CD4-positive, alpha-beta T cell treated with Interferon alpha-2 for 1 hour (primary cell): Measurements from ENCODE around the gene KRT82.
A peak's percentile ranks its signal among the peaks of the same experiment; 100 is the strongest.

Experiments
- DNase-seq, 2 donors: peaks; one replicate each; pipeline ENCODE4 v3.0.0-alpha.2; 2020 to 2022

KRT82 gene

GRCh38 chr12:52404951-52405350 is 1.2 kb downstream of the KRT82 start:
- DNase-seq, result no peak

DNA sequence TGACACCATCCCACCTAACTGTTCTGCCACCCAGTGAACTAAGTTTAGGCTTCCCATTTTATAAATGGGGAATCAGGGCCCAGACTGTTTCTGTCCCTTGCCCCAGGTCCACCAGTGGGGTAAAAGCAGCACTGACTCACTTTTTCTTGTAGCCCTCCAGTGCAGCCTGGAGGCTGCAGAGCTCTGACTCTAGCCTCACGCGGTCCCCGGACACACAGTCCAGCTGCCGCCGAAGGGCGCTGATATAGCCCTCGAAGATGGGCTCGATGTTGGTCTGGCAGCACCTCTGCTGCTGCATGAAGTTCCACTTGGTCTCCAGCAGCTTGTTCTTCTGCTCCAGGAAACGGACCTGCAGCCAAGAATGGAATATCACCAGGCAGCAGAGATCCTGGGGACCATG is 2.6 kb downstream of the KRT82 start:
- DNase-seq, result no peak

DNA sequence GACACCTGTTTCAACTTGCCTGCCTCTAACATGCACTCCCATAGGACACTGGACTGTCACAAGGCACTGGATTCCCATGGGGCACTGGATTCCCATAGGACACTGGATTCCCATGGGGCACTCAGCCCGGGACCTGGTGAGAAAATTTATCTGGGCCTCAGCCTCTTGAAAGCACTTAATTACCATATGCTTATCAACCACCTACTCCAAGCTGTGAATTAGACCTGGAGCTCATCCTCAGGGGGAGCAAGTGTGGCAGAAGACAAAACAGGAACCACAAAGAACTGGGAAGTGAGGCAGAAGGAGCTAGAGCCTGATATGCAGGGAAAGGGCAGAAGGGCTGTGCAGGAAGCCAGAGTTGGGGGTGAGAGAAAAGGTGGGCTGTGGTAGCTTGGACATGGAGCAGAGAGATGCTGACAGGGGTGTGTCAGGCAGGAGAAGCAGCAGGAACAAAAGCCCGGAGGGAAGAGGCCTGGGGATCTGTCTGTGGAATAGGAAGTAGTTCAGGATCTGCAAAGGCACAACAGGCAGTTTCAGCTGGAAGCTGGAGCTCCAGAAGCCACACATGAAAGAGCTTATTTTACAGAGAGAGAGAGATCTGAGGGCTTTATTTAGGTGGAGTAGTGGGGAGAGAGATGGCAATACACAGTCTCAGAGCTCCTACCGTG is 3.1 kb downstream of the KRT82 start:
- DNase-seq, result no peak

- DNase-seq, result no peak
These were observed 3.8 kb downstream of the KRT82 start for GRCh38 chr12:52402377-52402776.

- no peak for DNase-seq
These were observed 4.2 kb downstream of the KRT82 start for GRCh38 chr12:52401926-52402325.

DNA sequence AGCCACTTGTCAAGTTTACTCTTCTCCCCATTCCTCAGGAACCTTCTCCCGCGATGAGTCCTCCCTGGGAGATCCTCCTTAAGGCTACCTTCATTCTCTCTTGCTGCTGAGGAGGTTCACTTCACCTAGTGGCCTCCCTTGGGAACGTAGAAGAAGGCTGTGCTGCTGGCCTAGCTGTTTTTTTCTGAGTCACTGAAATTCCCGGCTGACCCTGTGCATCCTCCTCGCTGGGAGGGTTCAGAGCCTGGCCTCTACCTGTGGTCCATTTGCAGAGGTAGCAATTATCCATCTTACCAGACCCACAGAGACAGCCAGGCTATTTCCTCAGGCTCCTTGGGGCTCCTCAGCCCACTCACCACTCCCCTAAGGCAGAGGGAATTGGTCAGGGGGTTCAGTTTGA is 4.6 kb downstream of the KRT82 start:
- DNase-seq, result no peak

- no peak for DNase-seq
These were observed 5.2 kb downstream of the KRT82 start for GRCh38 chr12:52400906-52401305.

DNA sequence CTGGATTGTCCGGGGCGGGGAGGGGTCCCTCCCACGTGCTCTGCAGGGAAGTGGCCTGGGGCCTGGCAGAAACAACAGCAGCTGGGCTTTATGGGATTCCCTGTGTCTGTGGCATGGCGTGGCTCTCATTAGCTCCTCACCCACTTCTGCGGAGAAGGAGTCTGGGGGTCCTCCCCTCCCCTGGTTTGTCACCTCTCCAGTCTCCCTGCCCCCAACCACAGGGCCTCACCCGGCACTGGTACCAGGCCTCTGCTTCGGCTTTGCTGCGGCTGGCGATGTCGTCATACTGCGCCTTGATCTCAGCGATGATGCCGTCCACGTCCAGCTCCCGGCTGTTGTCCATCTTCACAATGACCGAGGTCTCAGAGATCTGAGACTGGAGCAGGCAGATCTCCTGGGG is 6.4 kb downstream of the KRT82 start:
- no peak for DNase-seq

GRCh38 chr12:52398176-52398575 is 8.0 kb downstream of the KRT82 start:
- no peak for DNase-seq

GRCh38 chr12:52396656-52397055 is 9.5 kb downstream of the KRT82 start:
- DNase-seq, result no peak

DNA sequence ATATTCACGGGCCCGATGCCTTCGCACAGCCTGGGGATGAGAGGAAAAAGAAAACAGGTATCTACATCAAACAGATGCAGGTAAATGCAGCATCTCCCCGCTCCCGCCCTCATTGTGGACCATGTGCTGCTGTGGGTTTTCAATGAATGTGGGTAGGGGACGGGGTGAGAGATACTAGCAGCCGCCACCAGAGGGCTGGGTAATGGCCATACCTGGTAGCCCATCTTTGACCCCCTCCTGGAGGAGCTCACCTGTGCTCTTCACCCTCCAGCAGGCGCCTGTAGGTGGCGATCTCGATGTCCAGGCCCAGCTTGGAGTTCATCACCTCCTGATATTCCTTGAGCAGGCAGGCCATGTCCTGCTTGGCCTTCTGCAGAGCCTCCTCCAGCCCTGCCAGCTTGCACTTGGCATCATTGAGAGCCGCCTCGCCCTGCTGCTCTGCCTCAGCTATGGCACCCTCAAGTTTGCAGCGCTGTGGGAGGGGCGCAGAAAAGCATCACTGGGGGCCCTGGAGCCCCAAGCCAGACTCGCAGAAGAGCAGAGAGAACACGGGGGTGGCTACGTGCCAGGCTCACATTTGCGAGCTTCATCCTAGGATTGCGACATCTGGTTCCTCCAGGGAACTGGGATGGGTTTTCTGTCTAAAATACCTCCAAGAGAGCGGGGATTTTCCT is 10.2 kb downstream of the KRT82 start:
- no peak for DNase-seq

DNA sequence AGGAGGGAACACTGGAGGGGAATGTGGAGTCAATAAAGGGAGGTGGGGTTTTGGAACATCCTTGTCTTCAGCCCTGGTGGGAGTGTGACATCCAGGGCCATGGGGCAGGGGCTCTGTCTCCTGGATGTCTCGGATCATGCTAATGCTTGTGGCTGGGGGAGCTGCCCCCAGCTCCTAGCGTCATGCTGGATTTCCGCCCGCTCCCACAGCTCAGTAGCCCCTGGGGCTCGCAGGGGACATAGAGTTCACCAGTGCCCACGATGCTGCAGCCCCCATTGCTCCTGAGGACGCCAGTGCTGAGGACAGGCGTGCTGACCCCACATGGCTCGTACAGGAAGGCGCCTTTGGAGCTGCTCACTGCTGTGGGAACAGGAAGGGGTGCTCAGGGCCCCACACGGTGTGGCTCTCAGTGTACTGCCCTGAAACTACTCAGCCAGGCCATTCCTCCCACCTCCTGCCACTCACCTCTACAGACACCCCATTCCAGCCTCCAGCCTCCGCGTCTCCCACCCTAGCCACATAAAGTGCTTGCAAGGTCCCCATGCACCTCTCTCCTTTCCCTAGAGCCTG is 11.2 kb downstream of the KRT82 start:
- no peak for DNase-seq

- DNase-seq, result no peak
These were observed 13.6 kb downstream of the KRT82 start for GRCh38 chr12:52392465-52393007.

- DNase-seq, result no peak
These were observed 14.5 kb downstream of the KRT82 start for GRCh38 chr12:52391618-52392002.

DNA sequence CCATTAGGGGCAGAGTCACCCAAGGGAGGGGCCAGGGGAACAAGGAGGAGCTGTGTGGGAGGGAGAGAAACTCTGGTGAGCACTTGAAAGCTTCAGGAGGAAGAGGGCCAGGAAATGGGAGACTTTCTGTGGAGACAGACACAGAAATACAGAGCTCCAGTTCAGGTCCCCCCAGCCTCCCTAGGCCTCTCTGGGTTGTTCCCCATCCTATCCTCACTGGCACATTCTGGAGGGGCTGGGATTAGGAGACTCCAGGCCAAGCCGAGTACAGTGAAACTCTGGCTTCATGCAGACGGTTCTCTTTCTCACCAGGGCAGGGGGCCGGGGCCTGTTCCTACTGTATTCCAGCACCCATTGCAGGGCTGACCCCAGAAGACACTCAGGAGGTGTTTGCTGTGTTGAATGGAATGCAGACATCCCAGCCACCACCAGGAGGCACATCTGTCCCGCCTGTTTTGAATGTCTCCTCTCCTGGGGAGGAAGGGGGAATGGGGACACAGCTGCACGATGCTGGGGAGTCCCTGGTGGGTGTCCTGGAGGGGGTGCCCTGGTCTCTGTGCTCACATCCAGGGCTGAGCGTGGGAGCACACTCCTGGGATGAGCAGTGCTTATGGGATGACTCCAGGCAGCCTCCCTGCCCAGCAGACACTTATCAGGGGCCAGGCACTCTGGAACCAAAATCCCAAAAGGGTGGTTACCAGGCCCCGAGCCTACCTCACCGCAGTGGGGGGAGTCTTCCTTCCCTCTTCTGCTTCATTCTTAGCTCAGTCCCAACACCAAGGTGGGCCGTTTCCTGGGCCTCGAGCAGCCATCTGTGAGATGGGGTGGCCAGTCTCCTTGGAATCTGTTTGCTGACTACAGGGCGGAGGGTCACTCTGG is 15.2 kb downstream of the KRT82 start:
- peak in 1 of 2 donors; percentile 13 for DNase-seq

- no peak for DNase-seq
These were observed 16.6 kb downstream of the KRT82 start for GRCh38 chr12:52389313-52390207.

DNA sequence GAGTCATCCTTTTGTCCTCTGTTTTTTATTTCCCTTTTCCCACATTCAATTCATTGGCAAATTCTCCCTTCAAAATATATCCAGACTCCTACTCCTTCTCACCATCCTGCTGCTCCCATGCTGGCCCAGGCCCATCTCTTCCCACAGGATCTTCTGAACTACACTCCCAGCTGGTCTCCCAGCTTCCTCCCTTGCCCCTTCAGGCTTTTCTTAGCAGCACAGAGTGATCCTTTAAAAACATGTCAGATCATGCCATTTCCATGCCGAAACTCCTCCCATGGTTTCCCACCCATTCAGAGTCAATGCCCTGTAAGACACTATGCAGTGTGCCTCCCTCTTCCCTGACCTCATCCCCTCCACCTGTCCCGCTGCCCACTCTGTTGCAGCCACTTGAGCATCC is 18.3 kb downstream of the KRT82 start:
- DNase-seq, result no peak

DNA sequence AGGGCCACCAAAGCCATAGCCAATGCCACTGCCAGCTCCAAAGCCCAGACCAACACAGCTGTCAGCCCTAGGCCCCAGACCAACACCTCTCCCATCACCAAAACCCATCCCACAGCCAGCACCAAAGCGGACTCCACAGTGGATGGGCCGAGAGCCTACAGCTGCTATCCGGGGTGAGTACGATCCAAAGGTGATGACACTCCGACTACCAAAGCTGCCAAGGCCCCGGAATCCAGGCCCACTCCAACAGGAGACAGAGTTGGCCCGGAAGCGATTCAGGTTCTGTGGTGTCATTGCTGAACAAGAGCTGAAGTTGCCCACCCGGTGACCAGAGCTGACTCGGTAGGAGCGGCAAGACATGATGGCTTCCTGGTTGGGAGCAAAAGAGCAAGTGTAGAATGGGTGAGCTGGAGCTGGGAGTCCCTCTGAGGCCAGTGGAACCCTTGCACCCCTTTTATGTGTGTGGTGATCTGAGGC is 20.9 kb downstream of the KRT82 start, which contains the start of gene KRT84:
Gene KRT84, minus strand, starts transcription at position 427 of the 477 bp plus-strand sequence. Its CDS starts 67 bp downstream, at position 360.
- no peak for DNase-seq

DNA sequence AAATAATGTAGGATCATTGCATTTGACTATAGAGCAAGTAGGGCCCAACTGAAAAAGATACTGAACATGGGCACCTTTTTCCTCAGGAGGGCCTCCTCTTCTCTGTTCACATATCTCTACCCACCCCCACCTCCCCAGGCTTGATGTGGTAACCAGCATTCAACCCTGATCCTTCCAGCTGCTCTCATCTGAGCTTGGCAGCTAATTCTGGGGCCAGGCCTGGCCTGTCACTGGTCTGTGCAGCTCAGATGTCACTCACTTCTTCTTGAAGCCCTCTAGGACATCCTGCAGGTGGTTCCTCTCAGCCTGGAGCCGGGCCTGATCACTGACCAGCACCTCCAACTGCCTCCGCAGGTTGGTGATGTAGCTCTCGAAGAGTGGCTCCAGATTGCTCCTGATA is 22.8 kb downstream of the KRT82 start:
- DNase-seq, result no peak

DNA sequence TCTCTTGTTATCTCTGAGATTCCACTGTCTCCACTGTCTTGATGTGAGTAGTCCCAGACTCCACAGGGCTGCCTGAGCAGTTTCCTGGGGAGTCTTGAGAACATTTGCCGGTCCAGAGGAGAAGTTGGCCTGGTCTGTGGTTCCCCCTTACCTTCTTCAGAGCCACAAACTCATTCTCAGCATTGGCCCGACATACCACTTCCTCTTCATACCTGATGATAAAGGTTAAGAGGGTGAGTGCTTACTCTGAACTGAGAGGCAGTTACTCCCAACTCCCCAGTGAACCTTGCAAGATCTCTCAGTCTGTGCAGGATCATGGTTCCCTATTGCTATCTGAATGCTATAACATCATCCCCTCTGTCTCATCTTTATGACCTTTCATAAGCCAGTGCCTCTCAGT is 23.3 kb downstream of the KRT82 start:
- no peak for DNase-seq

GRCh38 chr12:52381206-52381605 is 24.9 kb downstream of the KRT82 start:
- no peak for DNase-seq

DNA sequence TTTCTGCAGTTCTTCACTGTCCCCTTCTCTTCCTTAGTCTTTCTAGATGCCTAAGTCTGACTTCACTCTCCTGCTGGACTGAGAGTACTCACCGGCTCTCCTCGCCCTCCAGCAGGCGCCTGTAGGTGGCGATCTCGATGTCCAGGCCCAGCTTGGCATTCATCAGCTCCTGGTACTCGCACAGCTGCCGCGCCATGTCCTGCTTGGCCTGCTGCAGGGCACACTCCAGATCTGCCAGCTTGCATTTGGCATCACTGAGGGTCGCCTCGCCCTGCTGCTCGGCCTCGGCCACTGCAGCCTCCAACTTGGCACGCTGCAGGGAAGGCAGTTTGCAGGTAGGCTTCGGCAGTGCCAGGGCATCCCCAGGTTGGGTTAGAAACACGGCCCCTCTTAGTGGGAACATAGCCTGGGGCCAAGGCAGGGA is 25.9 kb downstream of the KRT82 start:
- DNase-seq, result no peak
